PC-9 (cell line): ENCODE results near the gene TRIP12.

Experiments
- EZH2 ChIP-seq: fragments of 200-600 bp; sonication (generic); IDR thresholded peaks from 2 replicates; pipeline ENCODE4 v1.8.0; 2017; ENCODE audit warnings: antibody characterized with exemption, low read depth
- TF ChIP-seq, protein P1 (sequence below): fragments of 200-600 bp; sonication (generic); conservative IDR thresholded peaks from 2 replicates; pipeline ENCODE4 v1.6.1; 2017; ENCODE audit warnings: mixed run types, antibody characterized with exemption, mild to moderate bottlenecking, moderate library complexity

DNA sequence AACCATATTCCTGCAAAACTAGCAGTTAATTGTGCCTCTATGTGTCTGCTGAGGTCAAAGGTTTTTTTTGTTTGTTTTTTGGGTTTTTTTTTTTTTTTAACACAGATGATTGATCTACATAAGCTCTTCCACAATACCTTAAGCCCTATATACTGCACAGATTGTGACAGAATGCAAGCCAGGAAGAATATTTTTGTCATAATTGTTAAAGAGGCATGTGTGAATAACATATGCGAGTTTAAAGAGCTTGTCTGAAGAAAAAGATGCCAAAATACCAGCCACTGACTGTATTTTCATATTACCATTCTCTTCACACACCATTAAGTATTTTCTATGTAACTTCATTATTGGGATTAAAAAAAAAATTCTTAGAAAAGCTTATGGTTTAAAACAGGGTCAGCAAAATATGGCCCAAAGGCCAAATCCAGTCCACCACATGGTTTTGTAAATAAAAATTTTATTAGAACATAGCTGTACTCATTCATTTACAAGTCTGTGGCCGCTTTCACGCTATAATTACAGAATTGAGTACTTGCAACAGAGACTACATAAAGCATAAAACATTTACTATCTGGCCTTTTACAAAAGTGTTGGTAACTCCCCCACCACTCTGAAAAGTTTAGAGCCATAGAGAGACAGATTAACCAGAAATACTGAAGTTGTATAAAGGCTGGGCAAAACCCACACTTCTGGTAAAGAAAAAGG is 89.9 kb downstream of the TRIP12 start:
- TF ChIP-seq, protein P1, sequence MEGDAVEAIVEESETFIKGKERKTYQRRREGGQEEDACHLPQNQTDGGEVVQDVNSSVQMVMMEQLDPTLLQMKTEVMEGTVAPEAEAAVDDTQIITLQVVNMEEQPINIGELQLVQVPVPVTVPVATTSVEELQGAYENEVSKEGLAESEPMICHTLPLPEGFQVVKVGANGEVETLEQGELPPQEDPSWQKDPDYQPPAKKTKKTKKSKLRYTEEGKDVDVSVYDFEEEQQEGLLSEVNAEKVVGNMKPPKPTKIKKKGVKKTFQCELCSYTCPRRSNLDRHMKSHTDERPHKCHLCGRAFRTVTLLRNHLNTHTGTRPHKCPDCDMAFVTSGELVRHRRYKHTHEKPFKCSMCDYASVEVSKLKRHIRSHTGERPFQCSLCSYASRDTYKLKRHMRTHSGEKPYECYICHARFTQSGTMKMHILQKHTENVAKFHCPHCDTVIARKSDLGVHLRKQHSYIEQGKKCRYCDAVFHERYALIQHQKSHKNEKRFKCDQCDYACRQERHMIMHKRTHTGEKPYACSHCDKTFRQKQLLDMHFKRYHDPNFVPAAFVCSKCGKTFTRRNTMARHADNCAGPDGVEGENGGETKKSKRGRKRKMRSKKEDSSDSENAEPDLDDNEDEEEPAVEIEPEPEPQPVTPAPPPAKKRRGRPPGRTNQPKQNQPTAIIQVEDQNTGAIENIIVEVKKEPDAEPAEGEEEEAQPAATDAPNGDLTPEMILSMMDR, result no peak
- TF ChIP-seq EZH2, result no peak
